D721Med (cell line): ENCODE measurements around the gene TTLL3.
"Not testable (repeated sequence)": the region's sequence is repeated elsewhere in the genome, so short reads cannot be mapped to it uniquely, and the experiment has no call there.

ENCODE experiments used
- DNase-seq: peaks from one replicate; pipeline ENCODE4 v3.0.0; 2011; ENCODE audit warnings: low spot score; ENCODE audit not compliant: insufficient read length
- FAIRE-seq: peaks from 2 replicates; lab custom pipeline; 2011; peaks lifted over from hg19 to GRCh38; lab: Jason Lieb, UNC
- CTCF ChIP-seq: IDR thresholded peaks from 2 replicates; pipeline ENCODE4 v1.5.1; 2012; ENCODE audit warnings: mild to moderate bottlenecking, control low read depth; ENCODE audit not compliant: insufficient read depth; ENCODE audit errors: missing control alignments

TTLL3 gene

GRCh38 chr3:9863058-9863772 is 53.2 kb downstream of the TTLL3 start:
- FAIRE-seq (no peak), DNase-seq (no peak)
- no peak for TF ChIP-seq CTCF

- FAIRE-seq (no peak), DNase-seq (no peak)
- no peak for TF ChIP-seq CTCF
Measured at GRCh38 chr3:9864200-9864927, 54.3 kb downstream of the TTLL3 start.

DNA sequence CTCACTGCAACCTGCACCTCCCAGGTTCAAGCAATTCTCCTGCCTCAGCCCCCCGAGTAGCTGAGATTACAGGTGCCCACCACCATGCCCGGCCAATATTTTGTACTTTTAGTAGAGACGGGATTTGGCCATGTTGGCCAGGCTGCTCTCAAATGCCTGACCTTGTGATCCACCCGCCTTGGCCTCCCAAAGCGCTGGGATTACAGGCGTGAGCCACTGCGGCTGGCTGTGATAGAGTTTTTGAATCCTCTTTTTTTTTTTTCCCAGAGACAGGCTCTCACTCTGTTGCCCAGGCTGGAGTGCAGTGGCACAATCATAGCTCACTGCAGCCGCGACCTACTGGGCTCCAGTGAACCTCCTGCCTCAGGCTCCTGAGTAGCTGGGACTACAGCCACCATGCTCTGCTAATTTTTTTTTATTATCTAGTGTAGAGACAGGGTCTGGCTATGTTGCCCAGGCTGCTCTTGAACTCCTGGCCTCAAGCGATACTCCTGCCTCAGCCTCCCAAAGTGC is 55.1 kb downstream of the TTLL3 start:
- DNase-seq, FAIRE-seq: not testable (repeated sequence)

GRCh38 chr3:9866639-9867038 is 56.6 kb downstream of the TTLL3 start:
- no peak for FAIRE-seq
- no peak for TF ChIP-seq CTCF

GRCh38 chr3:9867106-9867505 is 57.0 kb downstream of the TTLL3 start:
- FAIRE-seq, result no peak
- no peak for DNase-seq
- TF ChIP-seq CTCF, result no peak

More at GRCh38 chr3:9866639-9867038, 56.6 kb downstream of the TTLL3 start:
- DNase-seq, result no peak

GRCh38 chr3:9869955-9870354 is 59.9 kb downstream of the TTLL3 start:
- DNase-seq (no peak), FAIRE-seq (no peak)
- TF ChIP-seq CTCF, result no peak

GRCh38 chr3:9870978-9871377 is 60.9 kb downstream of the TTLL3 start:
- FAIRE-seq, result no peak
- no peak for DNase-seq
- TF ChIP-seq CTCF, result no peak

DNA sequence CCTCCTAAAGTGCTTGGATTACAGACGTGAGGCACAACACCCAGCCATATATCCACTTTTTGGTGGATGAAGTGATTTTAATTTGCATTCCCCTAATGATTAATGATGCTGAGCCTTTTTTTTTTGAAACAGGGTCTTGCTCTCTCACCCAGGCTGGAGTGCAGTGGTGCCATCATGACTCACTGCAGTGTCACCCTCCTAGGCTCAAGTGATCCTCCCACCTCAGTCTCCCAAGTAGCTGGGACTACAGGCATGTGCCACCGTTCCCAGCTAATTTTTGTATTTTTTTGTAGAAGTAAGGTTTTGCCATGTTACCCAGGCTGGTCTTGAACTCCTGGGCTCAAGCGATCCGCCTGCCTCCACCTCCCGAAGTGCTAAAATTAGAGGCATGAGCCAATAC is 62.0 kb downstream of the TTLL3 start:
- not testable (repeated sequence) for FAIRE-seq, DNase-seq
